ENCODE results near the gene SMIM26. TPM values are rescaled to one million over a fixed set of nuclear protein-coding genes. Genes with fewer than 3 reads are reported as not detected.

Gene SMIM26
- total and polyA plus RNA-seq, 12 donors, result 80.7 to 180 (median 109) TPM

- TF ChIP-seq, protein P1, sequence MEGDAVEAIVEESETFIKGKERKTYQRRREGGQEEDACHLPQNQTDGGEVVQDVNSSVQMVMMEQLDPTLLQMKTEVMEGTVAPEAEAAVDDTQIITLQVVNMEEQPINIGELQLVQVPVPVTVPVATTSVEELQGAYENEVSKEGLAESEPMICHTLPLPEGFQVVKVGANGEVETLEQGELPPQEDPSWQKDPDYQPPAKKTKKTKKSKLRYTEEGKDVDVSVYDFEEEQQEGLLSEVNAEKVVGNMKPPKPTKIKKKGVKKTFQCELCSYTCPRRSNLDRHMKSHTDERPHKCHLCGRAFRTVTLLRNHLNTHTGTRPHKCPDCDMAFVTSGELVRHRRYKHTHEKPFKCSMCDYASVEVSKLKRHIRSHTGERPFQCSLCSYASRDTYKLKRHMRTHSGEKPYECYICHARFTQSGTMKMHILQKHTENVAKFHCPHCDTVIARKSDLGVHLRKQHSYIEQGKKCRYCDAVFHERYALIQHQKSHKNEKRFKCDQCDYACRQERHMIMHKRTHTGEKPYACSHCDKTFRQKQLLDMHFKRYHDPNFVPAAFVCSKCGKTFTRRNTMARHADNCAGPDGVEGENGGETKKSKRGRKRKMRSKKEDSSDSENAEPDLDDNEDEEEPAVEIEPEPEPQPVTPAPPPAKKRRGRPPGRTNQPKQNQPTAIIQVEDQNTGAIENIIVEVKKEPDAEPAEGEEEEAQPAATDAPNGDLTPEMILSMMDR (IDR thresholded peaks at IDR 0.05), result no peak
- intact Hi-C loops (cut with DNase I), result no loop called here
- Histone ChIP-seq H3K4me1 (peaks cover 0 to 2% (median 0%) of the 10 kb centered on the region in 9 donors), H3K36me3 (peaks cover 0 to 34% (median 3%) of the 10 kb centered on the region in 9 donors), H3K27me3 (no peaks in the 10 kb centered on the region), H3K9me3 (no peaks in the 10 kb centered on the region), H3K4me3 (no peak overlapping the region), H3K27ac (no peak overlapping the region)
- DNase-seq (no peak), ATAC-seq (no peak)
These were observed 42.5 kb downstream of the SMIM26 start for GRCh38 chr20:18609741-18610140.

DNA sequence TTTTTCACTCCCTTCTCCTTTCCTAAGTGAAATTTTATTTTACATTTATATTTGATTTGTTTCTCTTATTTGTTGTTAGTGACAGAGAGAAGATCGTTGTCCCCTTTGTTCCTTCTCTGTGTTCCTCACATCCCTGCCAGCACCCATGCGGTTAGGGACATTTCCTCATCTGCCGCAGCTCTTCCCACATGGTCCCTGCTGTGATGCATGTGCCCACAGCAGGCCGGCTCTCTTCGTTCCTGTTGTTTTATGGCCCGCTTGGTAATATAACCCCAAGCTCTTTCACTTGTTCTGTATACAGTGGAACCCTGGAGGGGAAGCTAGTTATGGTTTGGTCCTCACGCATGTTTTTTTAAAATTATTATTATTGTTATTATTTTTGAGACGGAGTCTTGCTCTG is 44.3 kb downstream of the SMIM26 start:
- no peaks in the 10 kb centered on the region for H3K27me3 ChIP-seq
- 87 to 89% methylated on average over 8 of the region's 8 CpGs for WGBS, 2 donors
- H3K4me1 ChIP-seq, result peaks cover 0 to 14% (median 4%) of the 10 kb centered on the region in 9 donors
- no peaks in the 10 kb centered on the region for H3K9me3 ChIP-seq
- H3K27ac ChIP-seq, result no peak overlapping the region
- H3K4me3 ChIP-seq, result no peak overlapping the region
- intact Hi-C loops (cut with DNase I), result no loop called here
- no peak for DNase-seq
- H3K36me3 ChIP-seq, result peaks cover 0 to 34% (median 3%) of the 10 kb centered on the region in 9 donors
- no peak for ATAC-seq
- TF ChIP-seq, protein P1 (IDR thresholded peaks at IDR 0.05), result no peak

GRCh38 chr20:18613553-18613952 is 46.3 kb downstream of the SMIM26 start:
- TF ChIP-seq, protein P1 (IDR thresholded peaks at IDR 0.05), result no peak
- intact Hi-C loops (cut with DNase I), result no loop called here
- DNase-seq (no peak), ATAC-seq (no peak)
- H3K36me3 ChIP-seq, result peaks cover 0 to 34% (median 3%) of the 10 kb centered on the region in 9 donors
- no peak overlapping the region for H3K4me3 ChIP-seq
- H3K27ac ChIP-seq, result no peak overlapping the region
- H3K9me3 ChIP-seq, result peaks cover 0 to 5% (median 0%) of the 10 kb centered on the region in 11 donors
- WGBS, 2 donors, result 79 to 91% methylated on average over 2 of the region's 2 CpGs
- H3K4me1 ChIP-seq, result peaks cover 0 to 14% (median 4%) of the 10 kb centered on the region in 9 donors
- no peaks in the 10 kb centered on the region for H3K27me3 ChIP-seq

DNA sequence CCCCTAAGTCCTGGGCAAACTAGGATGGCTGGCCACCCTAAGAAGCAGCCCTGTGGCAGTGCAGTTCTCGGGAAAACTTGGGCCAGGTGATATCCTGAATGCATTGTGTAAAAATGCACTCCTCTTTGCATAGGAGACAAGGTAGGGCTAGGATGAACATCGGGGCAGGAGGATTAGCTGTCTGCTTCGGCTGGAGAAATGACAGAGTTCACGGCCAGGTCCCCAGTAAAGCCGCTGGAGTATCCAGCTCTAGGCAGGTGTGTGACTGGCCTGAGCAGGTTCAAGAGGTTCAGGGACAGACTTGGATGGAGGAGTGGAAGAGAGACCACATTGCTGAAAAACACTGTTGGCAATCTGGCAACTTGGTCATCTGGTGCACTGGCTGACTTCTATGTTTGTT is 47.0 kb downstream of the SMIM26 start:
- peak overlapping the region in 1 of 10 donors; percentile 6 for H3K27ac ChIP-seq
- 96 to 97% methylated on average over 5 of the region's 5 CpGs for WGBS, 2 donors
- intact Hi-C loops (cut with DNase I), result no loop called here
- H3K9me3 ChIP-seq, result peaks cover 0 to 5% (median 0%) of the 10 kb centered on the region in 11 donors
- ATAC-seq, result no peak
- H3K27me3 ChIP-seq, result no peaks in the 10 kb centered on the region
- no peak for DNase-seq
- H3K4me3 ChIP-seq, result no peak overlapping the region
- TF ChIP-seq, protein P1 (IDR thresholded peaks at IDR 0.05), result no peak
- peaks cover 0 to 29% (median 3%) of the 10 kb centered on the region in 9 donors for H3K36me3 ChIP-seq
- H3K4me1 ChIP-seq, result peaks cover 0 to 14% (median 4%) of the 10 kb centered on the region in 9 donors

All from heart right ventricle (tissue), 16 donors.